NCI-H1417 treated with DMSO at 0.1 percent for 48 hours (cell line): Measurements from ENCODE around the gene DSCAM.
"Not testable (repeated sequence)": the region's sequence is repeated elsewhere in the genome, so short reads cannot be mapped to it uniquely, and the experiment has no call there.

Source experiments
- DNase-seq: peaks from one replicate; lab custom pipeline; 2025; lab: John Stamatoyannopoulos, UW

Gene DSCAM

DNA sequence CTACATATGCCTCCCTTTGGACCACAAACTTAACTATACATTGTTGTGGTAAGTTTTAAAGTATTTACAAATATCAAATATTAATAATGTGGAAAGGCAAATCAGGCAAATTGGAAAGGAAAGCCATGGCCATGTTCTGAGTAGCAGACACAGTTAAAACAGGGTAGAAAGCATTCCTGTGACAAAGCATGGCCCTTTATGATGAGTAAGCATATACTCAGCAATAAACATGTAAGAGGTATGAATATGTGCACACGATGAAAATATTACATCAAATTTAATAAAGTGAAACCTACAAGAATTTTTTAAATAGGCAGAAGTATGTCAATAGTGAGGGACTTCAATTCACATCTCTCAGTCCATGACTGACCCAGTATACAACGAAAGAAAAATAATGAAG, 389.2 kb downstream of the DSCAM start:
- DNase-seq: no peak

DNA sequence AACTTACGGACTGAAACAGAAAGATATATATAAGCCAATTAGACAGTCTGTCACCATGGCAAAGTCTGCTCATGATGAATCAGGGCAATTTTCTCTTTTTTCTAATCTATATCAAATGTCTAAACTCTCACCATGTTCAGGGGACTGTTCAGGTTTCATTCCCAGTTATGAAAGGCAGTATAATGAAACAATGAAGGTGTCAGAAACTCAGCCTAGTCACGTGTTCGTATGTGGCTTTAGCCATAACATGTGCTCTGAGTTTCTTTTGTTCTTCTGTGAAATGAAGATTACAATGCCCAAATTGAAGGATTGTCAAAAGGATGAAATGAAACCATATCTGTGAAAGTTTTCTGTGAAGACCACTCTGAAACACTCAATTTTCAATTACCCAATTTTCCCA, 392.9 kb downstream of the DSCAM start:
- no peak for DNase-seq

DNA sequence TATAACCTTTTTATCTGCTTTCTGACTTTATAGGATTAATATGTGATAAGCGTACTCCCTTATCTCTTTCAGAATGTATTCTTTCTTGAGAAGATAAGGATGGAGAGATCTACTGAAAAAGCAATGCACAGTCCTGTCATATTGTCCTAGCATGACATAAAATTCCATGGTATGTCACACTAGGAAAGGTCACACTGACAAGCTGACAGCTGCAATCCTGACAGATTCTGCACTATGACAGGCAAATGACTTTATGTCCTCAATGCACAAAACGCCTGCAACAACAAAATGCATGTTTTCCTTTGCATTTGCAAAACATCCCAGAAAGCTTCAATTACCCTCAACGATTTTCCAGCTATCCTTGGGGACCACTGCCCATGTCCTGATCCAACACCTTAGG, 393.8 kb downstream of the DSCAM start:
- DNase-seq: no peak

DNA sequence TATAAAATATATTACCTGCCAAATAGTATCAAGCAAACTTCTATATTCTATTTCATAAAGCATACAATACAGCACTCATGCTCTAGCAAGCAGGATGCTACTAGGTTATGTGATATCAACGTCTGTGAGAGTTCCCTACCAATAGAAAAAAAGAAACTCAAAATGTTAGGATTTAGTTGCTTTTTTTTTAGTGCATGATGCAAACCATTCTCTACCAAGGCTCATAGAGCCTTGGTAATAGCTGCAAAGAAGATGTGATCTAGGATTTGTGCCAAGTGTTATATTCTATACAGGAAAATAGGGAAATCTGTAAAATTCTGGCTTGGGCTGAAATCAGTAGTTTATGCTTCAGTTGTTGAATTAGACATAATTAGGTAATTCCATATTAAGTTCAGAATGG, 394.4 kb downstream of the DSCAM start:
- DNase-seq: no peak

DNA sequence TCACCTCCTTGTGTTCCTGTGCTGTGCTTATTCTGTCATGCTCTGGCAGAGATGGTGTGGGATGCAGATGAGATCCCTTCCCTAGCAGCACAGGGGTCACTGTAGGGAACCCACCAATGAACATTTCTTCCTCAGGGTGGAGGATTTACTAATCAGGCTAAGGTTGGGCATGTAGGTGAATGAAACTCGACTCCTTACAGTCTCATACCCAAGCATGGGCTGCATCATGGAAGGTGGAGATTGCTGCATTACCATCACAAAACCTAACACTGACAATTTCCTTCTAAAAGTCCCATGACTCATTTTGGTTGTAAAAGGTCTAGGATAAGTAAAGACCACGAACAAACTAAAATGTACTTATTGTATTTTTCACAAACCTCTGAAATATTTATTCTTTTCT, 399.9 kb downstream of the DSCAM start:
- DNase-seq: no peak

DNA sequence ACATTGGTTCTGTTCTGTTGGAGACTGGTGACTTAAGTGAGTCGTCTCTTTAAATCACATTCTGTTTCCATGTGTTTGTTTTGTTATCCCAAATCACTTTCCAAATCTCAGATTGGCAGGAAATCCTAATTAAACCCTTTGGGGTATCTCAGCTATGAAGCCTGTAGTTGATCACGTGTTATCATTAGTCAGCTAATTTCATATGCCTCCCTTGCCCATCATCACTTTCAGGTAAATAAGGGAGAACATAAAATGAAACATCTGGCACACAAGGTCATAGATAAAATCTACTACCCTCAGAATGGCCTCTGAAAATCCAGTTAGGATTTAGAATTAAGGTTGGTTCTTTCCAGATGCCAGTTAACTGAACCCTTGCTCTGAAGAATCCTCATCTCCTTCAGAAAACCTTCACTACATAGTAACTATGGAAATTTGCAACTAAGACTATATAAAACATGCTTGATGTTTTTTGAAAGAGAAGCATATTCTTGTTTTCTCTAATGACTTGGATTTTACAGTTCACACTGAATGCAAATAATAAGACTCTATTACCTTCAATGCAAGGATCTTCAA, 401.5 kb downstream of the DSCAM start:
- DNase-seq: no peak

DNA sequence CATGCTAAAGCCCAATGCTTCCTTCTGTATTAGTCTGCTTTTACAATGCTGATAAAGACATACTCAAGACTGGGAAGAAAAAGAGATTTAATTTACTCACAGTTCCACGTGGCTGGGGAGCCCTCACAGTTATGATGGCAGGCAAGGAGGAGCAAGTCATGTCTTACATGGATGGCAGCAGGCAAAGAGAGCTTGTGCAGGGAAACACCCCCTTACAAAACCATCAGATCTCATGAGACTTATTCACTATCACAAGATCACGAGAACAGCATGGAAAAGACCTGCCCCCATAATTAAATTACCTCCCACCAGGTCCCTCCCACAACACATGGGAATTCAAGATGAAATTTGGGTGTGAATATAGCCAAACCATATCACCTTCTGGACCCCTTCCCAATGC, 407.4 kb downstream of the DSCAM start:
- not testable (repeated sequence) for DNase-seq

DNA sequence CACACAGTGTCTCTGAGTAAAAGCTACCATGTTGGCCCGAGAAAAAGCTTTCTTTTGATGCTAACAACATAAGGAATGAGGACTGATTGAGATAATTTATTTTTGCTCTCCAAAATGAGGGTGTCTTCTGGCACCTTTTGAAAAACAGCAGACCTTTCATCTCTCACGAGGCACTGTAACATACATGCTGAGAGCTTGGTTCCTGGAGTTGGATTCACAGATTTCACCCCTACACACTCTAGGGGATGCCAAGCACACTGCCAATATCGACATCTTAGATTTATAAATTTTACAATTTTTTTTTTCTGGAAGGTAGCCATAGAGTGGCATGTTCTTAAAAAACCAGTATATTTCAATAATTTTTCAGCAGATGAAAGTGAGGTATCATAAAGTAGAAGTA, 408.3 kb downstream of the DSCAM start:
- no peak for DNase-seq

DNA sequence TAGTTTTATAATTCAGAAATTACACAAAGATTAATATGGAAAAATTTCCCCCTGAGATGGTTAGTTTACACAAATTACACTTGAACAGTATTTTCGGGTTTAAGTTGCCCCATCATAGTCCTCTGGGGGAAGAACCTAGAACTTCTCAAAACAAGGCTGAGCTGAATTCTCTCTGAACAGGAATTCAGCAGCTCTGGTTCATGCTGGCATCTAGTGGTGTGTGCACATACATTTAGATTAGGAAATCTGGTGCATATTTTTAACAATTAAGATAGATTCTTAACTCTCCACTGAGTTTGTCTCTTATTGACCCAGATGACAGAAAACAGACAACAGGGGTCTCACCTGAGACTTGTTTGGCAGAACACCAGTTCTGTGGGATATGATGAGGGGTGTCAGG, 410.7 kb downstream of the DSCAM start:
- no peak for DNase-seq

DNA sequence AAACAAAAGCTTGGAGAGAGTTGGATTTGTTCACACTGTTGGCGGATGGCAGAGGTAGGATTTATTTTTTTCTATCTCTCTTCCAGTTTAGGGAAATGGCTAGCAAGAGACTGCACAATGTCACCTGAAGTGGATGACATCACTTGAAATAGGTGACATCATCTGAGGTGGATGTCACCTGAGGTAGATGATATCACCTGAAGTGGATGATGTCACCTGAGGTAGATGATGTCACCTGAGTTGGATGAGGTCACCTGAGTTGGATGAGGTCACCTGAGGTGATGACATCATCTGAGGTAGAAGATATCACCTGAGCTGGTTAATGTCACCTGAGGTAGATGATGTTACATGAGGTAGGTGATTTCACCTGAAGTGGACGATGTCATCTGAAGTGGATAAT, 413.4 kb downstream of the DSCAM start:
- DNase-seq: no peak

DNA sequence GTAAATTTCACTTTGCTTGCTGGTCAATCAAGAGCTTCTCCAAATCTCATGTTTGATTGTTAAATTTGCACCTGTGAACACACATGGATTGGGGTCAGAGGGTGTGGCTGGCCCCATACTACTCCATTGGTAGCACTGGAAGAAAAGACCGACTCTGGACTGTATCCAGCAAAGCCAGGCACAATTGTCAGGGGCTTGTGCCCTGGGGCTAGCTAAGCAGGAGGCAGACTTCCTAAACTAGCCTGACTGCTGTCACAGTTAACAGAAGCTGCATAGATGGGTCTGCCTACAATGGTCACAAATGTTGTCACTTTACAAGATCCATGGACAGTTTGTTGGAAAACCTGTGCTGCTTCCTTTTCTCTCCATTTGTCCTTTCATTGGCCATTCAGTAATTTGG, 421.0 kb downstream of the DSCAM start:
- no peak for DNase-seq

DNA sequence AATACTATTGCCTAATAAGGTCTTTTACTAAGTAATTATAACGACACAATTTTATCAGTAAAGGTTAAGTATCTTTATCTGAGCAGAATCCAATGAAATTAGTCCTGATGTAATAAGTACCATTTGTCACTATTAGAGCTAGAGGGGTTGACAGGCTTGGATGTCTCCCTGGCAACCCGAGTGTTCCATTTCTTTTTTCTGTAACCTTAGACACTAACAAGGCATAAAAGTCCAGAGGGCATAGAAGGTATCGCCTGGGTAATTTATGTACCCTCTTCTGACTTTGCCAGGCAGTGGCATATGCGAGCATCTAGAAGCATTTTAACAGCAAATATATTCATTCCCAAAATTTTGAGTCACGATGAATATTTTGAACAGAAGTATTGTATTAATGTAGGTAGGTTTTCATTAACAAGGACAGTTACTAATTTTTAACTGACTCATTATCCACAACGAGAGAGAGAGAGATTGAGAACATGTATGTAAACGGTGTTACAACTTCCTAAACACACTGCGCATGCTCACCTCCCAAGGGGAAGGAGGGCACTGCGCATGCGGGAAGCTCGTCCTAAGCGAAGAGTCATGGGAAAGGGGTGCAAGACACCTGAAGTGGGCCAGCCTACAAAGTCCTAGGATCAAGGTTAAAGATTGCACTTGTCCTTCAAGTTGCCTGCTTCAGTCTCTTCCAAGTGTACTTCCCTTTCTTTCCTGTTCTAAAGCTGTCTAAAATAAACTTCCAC, 423.9 kb downstream of the DSCAM start:
- DNase-seq: peak; percentile 25

DNA sequence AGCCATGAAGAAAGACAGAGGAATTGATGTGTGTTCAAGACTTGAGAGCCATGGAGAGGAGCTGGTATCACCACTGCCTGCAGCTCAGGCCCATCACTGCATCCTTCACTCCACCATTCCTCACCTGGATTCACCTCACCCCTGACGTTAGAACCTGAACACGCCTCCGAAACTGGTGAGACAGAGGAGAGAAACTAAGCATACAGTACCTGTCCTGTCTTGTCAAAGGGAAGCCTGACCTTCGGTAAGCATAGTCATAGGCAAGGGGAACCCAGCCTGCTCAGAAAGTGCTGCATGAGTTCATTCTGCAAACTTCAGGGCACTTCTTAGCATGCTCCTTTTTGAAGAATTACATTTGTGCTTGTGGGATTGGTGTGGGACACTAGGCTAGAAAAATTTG, 425.8 kb downstream of the DSCAM start:
- DNase-seq: no peak

DNA sequence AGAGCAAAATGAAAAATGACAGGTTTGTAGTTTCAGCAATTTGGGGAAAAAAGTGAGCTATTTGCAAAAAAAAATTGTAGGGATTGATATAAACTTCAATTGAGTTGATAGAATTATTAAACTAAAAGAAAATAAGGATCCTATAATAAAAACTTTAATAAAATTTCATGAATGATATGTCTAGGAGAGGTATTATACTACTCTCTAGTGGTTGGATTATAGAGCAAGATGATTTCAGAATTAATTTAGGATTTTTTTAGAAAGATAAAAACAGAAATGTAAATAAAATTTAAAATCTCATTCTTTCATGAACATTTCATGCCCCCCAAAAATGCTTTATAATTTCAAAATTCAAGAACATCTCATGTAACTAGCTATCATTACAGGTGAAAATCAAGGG, 430.4 kb downstream of the DSCAM start:
- no peak for DNase-seq

DNA sequence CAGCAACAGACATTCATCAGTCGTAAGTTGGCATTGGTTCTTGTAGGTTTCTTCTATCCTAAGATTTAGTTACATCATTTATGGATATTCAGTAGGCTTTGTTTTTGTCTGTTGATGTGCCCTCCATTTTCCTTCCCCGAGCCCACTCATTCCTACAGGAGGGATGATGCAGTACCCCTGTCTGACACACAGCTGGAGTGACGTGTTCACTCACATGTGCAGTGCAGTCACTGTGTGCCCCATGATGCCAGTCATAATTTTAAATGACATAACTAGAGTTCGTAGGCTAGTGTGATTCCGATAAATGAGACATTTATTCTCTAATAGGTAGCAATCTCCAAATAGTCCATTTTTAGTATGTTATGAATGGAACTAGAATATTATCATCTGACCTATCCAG, 438.4 kb downstream of the DSCAM start:
- DNase-seq: no peak

DNA sequence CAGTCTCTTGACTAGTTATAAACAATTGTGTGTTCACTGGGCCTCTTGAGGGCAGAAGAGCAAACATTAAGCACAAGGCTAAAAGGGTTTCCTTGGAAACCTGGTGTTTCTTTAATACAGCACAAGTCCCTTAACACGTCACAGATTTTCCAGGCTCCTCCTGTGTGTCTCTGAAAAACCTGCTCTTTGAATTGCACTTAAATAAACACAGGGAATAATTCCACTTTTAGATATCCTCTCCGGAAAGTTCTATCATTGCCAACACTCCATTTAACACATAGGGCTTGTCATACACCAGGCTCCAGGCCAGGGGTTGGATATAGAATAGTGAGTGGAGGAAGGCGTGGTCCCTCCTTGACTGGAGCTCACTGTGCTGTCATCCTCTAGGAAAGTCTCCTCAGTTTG, 442.6 kb downstream of the DSCAM start:
- peak; percentile 63 for DNase-seq

DNA sequence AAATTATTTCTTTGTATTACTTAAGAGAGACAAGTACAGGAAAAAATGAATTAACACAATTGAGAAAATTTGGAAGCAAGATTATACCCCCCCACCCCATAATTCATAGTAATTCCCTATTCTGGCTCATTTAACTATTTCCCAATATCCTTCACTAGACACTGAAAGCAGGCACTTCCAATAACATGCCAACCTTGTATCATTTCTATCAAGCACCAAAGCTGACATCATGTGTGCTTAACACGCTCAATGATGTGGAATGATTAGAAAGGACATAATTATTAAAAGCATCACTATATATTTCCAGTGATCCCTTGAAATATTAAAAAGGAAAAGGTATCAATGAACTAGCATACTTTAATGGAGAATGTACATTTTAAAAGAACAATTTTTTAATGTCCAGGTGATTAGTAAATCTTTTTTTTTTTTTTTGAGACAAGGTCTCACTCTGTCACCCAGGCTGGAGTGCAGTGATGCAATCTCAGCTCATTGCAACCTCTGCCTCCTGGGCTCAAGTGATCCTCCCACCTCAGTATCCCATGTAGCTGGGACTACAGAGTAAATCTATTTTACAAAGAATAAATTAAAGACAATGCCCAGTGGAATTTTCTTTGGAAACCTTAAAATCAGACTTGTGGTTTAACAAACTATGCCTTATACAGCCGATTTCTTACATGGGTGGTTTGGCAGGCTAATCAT, 443.9 kb downstream of the DSCAM start:
- DNase-seq: no peak

DNA sequence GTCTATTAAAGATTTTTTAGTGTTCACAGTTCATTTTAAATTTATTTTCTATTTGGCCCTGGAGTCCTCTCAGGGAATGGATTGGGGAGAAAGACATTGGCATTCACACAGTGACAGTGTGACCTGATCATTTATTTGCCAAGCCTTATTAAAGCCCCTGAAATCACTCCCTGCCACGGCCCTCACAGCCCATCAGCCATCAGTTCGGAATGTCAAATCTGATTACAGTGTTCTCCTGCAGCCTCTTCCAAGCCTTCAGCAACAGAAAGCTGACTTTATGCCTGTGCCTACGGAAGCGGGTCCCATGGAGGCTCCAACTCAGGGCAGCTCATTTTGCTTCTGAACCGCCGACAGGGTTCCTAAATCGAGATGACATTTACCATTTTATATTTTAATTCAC, 451.2 kb downstream of the DSCAM start:
- no peak for DNase-seq

DNA sequence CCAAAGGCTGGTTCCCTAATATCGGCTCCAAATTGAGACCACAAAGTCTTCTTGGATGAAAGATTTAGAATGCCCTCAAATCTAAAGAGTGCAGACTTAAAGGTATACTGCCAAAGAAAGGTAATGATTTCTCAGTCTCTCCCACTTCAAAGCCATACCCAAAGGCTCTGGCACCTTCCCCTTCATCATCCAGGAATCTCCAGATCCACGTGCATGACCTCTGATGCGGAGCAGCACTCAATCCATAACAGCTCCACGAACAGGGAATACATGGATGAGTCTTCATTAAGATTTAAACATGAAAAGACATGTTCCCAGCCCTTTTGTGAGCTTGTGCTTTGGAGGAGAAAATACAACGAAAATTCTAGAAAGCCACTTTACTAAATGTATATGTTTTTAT, 453.9 kb downstream of the DSCAM start:
- no peak for DNase-seq

DNA sequence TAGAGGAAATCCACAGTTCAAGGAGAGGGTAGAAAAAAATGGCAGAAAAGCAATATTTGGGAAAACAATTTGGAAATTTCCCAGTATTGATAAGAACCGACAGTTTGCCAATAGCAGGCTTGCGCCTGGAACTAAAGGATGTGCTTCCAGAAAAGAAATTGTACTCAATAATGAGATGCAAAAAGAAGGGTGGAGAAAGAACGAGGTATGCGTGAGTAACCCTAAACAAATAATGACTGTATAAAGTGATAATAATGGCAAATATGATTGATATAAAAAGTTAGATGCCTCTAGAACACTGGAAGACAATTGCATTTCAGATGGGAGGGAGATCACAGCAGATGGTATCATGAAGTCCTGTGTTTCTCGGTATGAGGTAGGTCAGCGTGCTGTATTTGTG, 458.9 kb downstream of the DSCAM start:
- DNase-seq: no peak

DNA sequence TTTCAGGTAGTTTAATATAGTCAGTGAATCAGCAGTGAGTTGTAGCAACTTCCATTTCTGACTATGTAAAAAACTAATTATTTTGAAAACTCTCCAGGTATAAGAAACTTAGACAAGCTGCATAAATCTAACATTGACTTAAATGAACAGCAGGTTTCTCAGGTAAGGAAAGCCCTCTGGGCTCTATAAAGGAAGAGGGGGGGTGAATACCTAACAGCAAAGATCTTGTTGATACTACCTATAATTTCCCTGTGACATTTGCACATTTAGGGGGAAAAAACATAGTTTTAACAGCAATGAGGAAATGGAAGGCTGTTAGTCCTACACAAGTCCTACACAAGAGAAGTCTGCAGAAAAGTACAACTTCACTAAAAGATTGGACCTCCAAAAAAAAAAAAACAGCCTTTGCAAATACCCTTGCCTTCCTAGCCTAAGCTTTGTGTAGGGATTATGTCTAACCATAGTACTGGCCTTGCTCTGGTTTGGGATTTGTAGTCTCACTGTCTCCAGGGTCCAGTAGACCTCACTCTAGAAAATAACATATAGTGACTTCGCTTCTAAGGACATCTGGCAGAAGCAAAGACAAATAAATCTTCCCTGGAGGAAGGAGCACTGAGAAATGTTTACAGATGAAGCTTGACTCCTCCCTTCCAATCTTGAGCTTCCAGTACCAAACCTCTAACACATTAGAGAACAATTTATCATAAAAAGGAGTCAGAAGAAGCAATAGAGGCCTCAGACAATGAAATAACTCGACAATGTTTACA, 459.8 kb downstream of the DSCAM start:
- DNase-seq: no peak

DNA sequence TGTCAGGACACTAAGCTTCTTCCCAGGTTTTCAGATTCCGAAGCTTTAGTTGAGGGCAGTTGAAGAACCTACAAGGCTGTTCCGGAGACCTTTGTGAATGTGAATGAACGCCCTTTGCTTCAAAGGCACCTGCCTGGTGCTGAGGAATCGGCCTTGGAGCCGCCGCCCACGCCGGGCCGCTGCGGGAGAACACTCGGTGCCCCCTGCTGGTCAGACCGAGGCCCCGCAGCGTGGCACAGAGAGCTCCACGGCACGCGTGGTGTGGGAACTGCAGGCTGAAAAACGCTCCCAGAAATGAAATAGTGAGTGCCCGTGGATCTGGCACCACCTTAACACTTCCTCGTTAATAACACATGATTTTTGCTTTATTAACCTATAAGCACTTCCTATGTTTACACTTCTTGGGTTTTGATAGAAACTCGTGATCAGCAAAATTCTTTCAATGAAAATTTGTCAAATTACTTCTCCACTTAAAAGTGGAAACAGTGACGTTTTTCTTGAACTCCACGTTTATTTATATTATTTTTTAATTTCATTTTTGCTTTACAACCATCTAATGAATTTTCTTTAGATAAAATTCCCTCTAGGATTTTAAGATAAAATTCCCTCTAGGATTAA, 460.6 kb downstream of the DSCAM start:
- DNase-seq: no peak
